Gastrocnemius medialis (tissue), 4 donors: ENCODE results near the gene MBTPS1. TPM values are rescaled to one million over a fixed set of nuclear protein-coding genes. Genes with fewer than 3 reads are reported as not detected.

Experiments
- ATAC-seq, 2 donors: fragments of 150-250 bp; one replicate each; pipeline ENCODE4 v1.9.1; 2016
- DNase-seq, 2 donors: peaks; one replicate each; pipeline ENCODE4 v3.0.0-alpha.2; 2019
- H3K27ac ChIP-seq, 4 donors: fragments of 200-600 bp; sonication (generic); 1 replicate in 1 of 4; 2 replicates in 3 of 4; pipeline ENCODE4 v1.5.1; 2016 to 2018; ENCODE audit warnings: mild to moderate bottlenecking in 2 of 4, moderate library complexity in 1 of 4
- H3K27me3 ChIP-seq, 3 donors: fragments of 200-600 bp; sonication (generic) in 2 of 3; 1 replicate in 1 of 3; 2 replicates in 2 of 3; pipeline versions ENCODE4 v1.5.1 to v1.6.0; 2016 to 2019; ENCODE audit warnings: mild to moderate bottlenecking in 1 of 3, moderate library complexity in 1 of 3
- H3K36me3 ChIP-seq, 2 donors: fragments of 200-600 bp; sonication (generic) in 1 of 2; one replicate each; pipeline ENCODE4 v1.5.1; 2017 to 2018
- H3K4me1 ChIP-seq, 2 donors: fragments of 200-600 bp; sonication (generic) in 1 of 2; one replicate each; pipeline ENCODE4 v1.5.1; 2016 to 2017; ENCODE audit warnings: mild to moderate bottlenecking in 2 of 2
- H3K4me3 ChIP-seq, 4 donors: fragments of 200-600 bp; sonication (generic) in 3 of 4; 1 replicate in 1 of 4; 2 replicates in 3 of 4; pipeline ENCODE4 v1.5.1; 2016 to 2019; ENCODE audit warnings: mild to moderate bottlenecking in 2 of 4
- H3K9me3 ChIP-seq, 3 donors: fragments of 200-600 bp; sonication (generic) in 2 of 3; 1 replicate in 1 of 3; 2 replicates in 2 of 3; pipeline ENCODE4 v1.5.1; 2016 to 2019
- POLR2A ChIP-seq, 2 donors: fragments of 450-650 bp; IDR thresholded peaks; one replicate each; pipeline ENCODE4 v1.6.1; 2017; ENCODE audit warnings: antibody characterized with exemption in 2 of 2, mild to moderate bottlenecking in 2 of 2, moderate library complexity in 2 of 2
- in situ Hi-C, 4 donors: fragments of 200-750 bp; cut with MboI; loops; one replicate each; pipeline versions ENCODE4 v1.15.0 to v1.8.0; 2017; ENCODE audit warnings: low sequenced_read_pairs in 4 of 4
- intact Hi-C: fragments of 100-400 bp; cut with DNase I; formaldehyde crosslinking; loops from one replicate; pipeline ENCODE4 v1.15.1; 2023; ENCODE audit warnings: low total_unique reads
- total RNA-seq, 4 donors: library from RNA; depleted of rRNA; stranded (reverse); fragments of >200 nt; gene quantifications; one replicate each; pipeline versions ENCODE4 v1.1.0 to v1.2.3, GENCODE V29; 2016
- TF ChIP-seq, protein P1 (sequence below), 5 experiments: fragments of 450-650 bp in 3 of 5; fragments of 200-600 bp in 2 of 5; sonication (generic) in 2 of 5; IDR thresholded peaks in 4 of 5; conservative IDR thresholded peaks in 1 of 5; 1 replicate in 4 of 5; 2 replicates in 1 of 5; pipeline ENCODE4 v1.5.1; 2016 to 2019; ENCODE audit warnings: antibody characterized with exemption in 5 of 5, mild to moderate bottlenecking in 3 of 5, moderate library complexity in 3 of 5

The MBTPS1 gene
- total RNA-seq, 4 donors from 2014 or later = 28.8 to 44.3 (median 38.5) TPM

DNA sequence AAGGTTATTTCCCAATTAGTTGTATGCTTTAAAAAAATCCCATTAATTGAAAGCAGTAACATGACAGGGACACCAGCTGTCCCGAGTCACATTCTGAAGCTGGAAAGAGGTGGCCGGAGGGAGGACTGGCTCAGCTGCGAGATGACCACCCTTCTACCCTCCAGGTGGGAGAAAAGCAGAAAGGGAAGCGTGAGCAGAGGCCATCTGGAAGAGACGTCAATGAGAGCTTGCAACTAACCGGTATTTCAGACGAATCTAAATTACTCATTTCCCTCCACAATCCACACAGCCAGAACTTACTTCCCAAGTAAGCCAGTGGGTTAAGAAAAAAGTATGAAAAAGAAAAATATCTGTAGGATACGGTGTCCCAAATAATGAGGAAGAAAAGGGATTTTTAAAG, 45.6 kb downstream of the MBTPS1 start:
- Histone ChIP-seq H3K27me3 (no peaks in the 10 kb centered on the region), H3K4me1 (no peaks in the 10 kb centered on the region), H3K36me3 (peaks cover 11 to 77% of the 10 kb centered on the region in 2 donors), H3K4me3 (no peak overlapping the region), H3K9me3 (no peaks in the 10 kb centered on the region), H3K27ac (no peak overlapping the region)
- TF ChIP-seq POLR2A (IDR thresholded peaks at IDR 0.05) = no peak
- TF ChIP-seq, protein P1, sequence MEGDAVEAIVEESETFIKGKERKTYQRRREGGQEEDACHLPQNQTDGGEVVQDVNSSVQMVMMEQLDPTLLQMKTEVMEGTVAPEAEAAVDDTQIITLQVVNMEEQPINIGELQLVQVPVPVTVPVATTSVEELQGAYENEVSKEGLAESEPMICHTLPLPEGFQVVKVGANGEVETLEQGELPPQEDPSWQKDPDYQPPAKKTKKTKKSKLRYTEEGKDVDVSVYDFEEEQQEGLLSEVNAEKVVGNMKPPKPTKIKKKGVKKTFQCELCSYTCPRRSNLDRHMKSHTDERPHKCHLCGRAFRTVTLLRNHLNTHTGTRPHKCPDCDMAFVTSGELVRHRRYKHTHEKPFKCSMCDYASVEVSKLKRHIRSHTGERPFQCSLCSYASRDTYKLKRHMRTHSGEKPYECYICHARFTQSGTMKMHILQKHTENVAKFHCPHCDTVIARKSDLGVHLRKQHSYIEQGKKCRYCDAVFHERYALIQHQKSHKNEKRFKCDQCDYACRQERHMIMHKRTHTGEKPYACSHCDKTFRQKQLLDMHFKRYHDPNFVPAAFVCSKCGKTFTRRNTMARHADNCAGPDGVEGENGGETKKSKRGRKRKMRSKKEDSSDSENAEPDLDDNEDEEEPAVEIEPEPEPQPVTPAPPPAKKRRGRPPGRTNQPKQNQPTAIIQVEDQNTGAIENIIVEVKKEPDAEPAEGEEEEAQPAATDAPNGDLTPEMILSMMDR (IDR thresholded peaks at IDR 0.05 in 4 of 5, conservative IDR thresholded peaks at IDR 0.05 in 1 of 5) = no peak
- intact Hi-C loops = no loop called here
- no peak for ATAC-seq
- DNase-seq = no peak
- in situ Hi-C loops = loop anchor here in 1 of 4 donors (25.0 kb wide), 1 partner anchor 109 kb away; the partner anchor contains the start of genes NECAB2 and OSGIN1

DNA sequence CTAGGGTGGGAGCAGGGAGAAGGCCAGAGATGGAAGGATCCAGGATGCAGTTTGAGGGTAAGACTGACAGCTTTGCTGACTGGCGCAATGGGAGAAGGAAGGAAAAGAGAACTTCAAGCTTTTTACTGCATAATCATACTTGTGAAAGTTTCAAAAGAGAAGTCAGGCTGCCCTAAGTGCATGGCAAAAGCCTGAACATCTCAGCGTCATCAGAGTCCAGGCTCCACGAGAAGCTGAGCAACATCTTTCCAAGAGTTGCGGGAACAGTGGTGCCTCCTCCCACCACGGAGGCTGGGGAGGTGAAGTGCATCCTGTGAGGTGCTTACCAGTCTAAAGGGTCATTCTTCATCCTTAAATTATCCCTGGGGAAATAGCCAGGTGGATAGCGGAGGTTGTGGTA, 47.2 kb downstream of the MBTPS1 start:
- in situ Hi-C loops = loop anchor here (10.0 to 25.0 kb wide), 5 partner anchors 105 to 255 kb away; partner anchors contain the start of genes NECAB2 (in 2 of the 4) and OSGIN1 (in 2 of the 4)
- H3K27me3 ChIP-seq = no peaks in the 10 kb centered on the region
- ATAC-seq (no peak), DNase-seq (no peak)
- H3K4me3 ChIP-seq = no peak overlapping the region
- TF ChIP-seq, protein P1 (IDR thresholded peaks at IDR 0.05 in 4 of 5, conservative IDR thresholded peaks at IDR 0.05 in 1 of 5) = no peak
- TF ChIP-seq POLR2A (IDR thresholded peaks at IDR 0.05) = no peak
- H3K36me3 ChIP-seq = peaks cover 11 to 84% of the 10 kb centered on the region in 2 donors
- intact Hi-C loops = no loop called here
- no peak overlapping the region for H3K27ac ChIP-seq
- no peaks in the 10 kb centered on the region for H3K4me1 ChIP-seq
- H3K9me3 ChIP-seq = no peaks in the 10 kb centered on the region

DNA sequence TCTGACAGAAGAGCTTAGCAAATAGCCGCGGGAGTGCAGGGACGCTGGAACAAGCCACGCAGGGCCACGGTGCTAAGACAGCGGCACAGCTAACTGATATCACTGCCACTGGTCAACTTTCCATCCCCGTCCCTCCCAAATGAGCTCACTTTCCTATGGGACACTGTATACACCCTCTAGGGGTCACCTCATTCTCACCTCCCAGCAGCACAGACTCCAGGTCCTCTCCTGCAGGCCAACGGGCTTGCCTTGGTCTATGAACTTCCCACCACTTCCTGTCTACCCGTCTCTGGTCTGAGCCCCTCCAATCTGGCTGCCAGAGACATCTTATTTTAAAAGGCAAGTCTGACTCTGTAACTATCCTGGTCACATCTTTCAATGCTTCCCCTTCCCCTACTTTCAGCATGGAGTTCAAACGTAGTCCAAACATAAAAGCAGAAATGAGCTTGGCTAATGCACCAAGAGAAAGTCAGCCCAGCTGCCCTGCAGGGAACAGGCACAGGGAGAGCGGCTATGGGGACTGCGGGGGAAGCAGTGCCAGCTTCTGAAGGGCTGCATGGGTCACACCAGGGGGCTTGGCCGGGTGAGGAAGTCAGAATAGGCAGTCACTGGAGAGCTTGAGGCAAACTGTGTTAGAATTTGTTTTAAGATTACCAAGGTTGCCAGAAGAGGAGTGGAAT, 47.8 kb downstream of the MBTPS1 start:
- Histone ChIP-seq H3K27ac (no peak overlapping the region), H3K9me3 (no peaks in the 10 kb centered on the region), H3K36me3 (peaks cover 11 to 84% of the 10 kb centered on the region in 2 donors), H3K4me3 (no peak overlapping the region), H3K27me3 (no peaks in the 10 kb centered on the region), H3K4me1 (no peaks in the 10 kb centered on the region)
- in situ Hi-C loops (loop anchor here (10.0 to 25.0 kb wide), 5 partner anchors 104 to 254 kb away; partner anchors contain the start of genes NECAB2 (in 2 of the 4) and OSGIN1 (in 2 of the 4)), intact Hi-C loops (no loop called here)
- ATAC-seq (no peak), DNase-seq (no peak)
- TF ChIP-seq POLR2A (IDR thresholded peaks at IDR 0.05) = no peak
- TF ChIP-seq, protein P1 (IDR thresholded peaks at IDR 0.05 in 4 of 5, conservative IDR thresholded peaks at IDR 0.05 in 1 of 5) = no peak

DNA sequence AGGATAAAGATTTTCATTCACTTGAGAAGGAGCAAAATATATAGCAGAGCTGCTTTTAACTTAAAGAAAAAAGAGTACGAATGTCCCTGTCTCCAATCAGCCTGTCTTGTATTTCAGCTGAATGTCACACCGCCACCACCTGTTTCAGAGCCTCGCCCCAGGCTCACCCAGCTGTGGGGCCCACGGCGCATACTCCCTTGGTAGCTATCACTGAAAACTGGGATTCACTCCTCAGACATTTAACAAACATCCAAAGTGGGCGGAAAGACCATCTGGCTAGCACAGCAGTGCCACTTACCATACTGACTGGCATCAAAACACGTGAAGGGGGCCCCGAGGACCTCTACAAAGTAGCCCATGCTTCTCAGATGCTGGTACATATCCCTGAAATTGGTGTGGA, 48.7 kb downstream of the MBTPS1 start:
- H3K27ac ChIP-seq = no peak overlapping the region
- no peaks in the 10 kb centered on the region for H3K27me3 ChIP-seq
- peaks cover 11 to 83% of the 10 kb centered on the region in 2 donors for H3K36me3 ChIP-seq
- in situ Hi-C loops = loop anchor here (10.0 to 25.0 kb wide), 5 partner anchors 103 to 253 kb away; partner anchors contain the start of genes NECAB2 (in 2 of the 4) and OSGIN1 (in 2 of the 4)
- H3K4me3 ChIP-seq = no peak overlapping the region
- DNase-seq = no peak
- TF ChIP-seq, protein P1 (IDR thresholded peaks at IDR 0.05 in 4 of 5, conservative IDR thresholded peaks at IDR 0.05 in 1 of 5) = no peak
- TF ChIP-seq POLR2A (IDR thresholded peaks at IDR 0.05) = no peak
- intact Hi-C loops = no loop called here
- ATAC-seq = no peak
- no peaks in the 10 kb centered on the region for H3K4me1 ChIP-seq
- no peaks in the 10 kb centered on the region for H3K9me3 ChIP-seq
